Neuronal stem cell (in vitro differentiated cells): ENCODE measurements around the gene CTNND2.

Experiments used
- DNase-seq: peaks from one replicate; pipeline ENCODE4 v3.0.0-alpha.2; 2013; ENCODE audit warnings: low spot score
- H2AFZ ChIP-seq: one replicate; pipeline ENCODE4 v1.6.1; 2013; ENCODE audit warnings: mild to moderate bottlenecking, low read length, inconsistent platforms
- H2AK5ac ChIP-seq: 2 replicates; pipeline ENCODE4 v1.6.1; 2013; ENCODE audit warnings: low read depth, mild to moderate bottlenecking, inconsistent platforms, low read length, moderate library complexity, mixed read lengths
- H2BK120ac ChIP-seq: 2 replicates; pipeline ENCODE4 v1.6.1; 2013; ENCODE audit warnings: low read depth, mild to moderate bottlenecking, inconsistent platforms, low read length, moderate library complexity, mixed read lengths
- H2BK12ac ChIP-seq: one replicate; pipeline ENCODE4 v1.6.1; 2013; ENCODE audit warnings: low read length, inconsistent platforms
- H2BK15ac ChIP-seq: 2 replicates; pipeline ENCODE4 v1.6.1; 2013; ENCODE audit warnings: mild to moderate bottlenecking, low read length, inconsistent platforms, mixed read lengths
- H2BK5ac ChIP-seq: one replicate; pipeline ENCODE4 v1.6.1; 2013; ENCODE audit warnings: inconsistent platforms, mild to moderate bottlenecking, low read length, moderate library complexity
- H3K14ac ChIP-seq: one replicate; pipeline ENCODE4 v1.6.1; 2013; ENCODE audit warnings: low read length, inconsistent platforms
- H3K18ac ChIP-seq: 2 replicates; pipeline ENCODE4 v1.6.1; 2013; ENCODE audit warnings: low read length, inconsistent platforms
- H3K23ac ChIP-seq: 2 replicates; pipeline ENCODE4 v1.6.1; 2013; ENCODE audit warnings: low read depth, mild to moderate bottlenecking, mixed read lengths, low read length, inconsistent platforms; ENCODE audit not compliant: poor library complexity
- H3K27ac ChIP-seq: replicated peaks from 3 replicates; pipeline ENCODE4 v1.5.1; 2013; ENCODE audit warnings: low read length, inconsistent platforms
- H3K27me3 ChIP-seq, 3 experiments: 2 replicates each; pipeline ENCODE4 v1.6.1; 2013; ENCODE audit warnings: low read length in 3 of 3, mild to moderate bottlenecking in 2 of 3, inconsistent platforms in 1 of 3, low read depth in 1 of 3, mixed read lengths in 1 of 3, moderate library complexity in 1 of 3; ENCODE audit not compliant: control insufficient read depth in 3 of 3, insufficient read depth in 3 of 3
- H3K36me3 ChIP-seq, 2 donors: replicated peaks in 1 of 2; 2 replicates each; pipeline ENCODE4 v1.6.1; 2013; ENCODE audit warnings: low read length in 2 of 2; ENCODE audit not compliant: control insufficient read depth in 2 of 2, insufficient read depth in 2 of 2
- H3K4ac ChIP-seq: 2 replicates; pipeline ENCODE4 v1.6.1; 2013; ENCODE audit warnings: inconsistent platforms, mild to moderate bottlenecking, low read length, moderate library complexity
- H3K4me1 ChIP-seq, 2 donors: 1 replicate in 1 of 2; 2 replicates in 1 of 2; pipeline ENCODE4 v1.6.1; 2013; ENCODE audit warnings: low read length in 2 of 2, low read depth in 1 of 2; ENCODE audit not compliant: control insufficient read depth in 2 of 2, insufficient read depth in 1 of 2
- H3K4me2 ChIP-seq: one replicate; pipeline ENCODE4 v1.6.1; 2013; ENCODE audit warnings: mild to moderate bottlenecking, low read length, inconsistent platforms; ENCODE audit not compliant: insufficient read depth, poor library complexity, severe bottlenecking
- H3K4me3 ChIP-seq, 2 donors: 2 replicates each; pipeline ENCODE4 v1.5.1; 2013; ENCODE audit warnings: low read length in 2 of 2, mild to moderate bottlenecking in 2 of 2, inconsistent platforms in 1 of 2, moderate library complexity in 1 of 2
- H3K79me1 ChIP-seq: one replicate; pipeline ENCODE4 v1.6.1; 2013; ENCODE audit warnings: low read depth, mild to moderate bottlenecking, inconsistent platforms, low read length, moderate library complexity
- H3K9ac ChIP-seq: one replicate; pipeline ENCODE4 v1.6.1; 2013; ENCODE audit warnings: mild to moderate bottlenecking, low read depth, low read length, inconsistent platforms; ENCODE audit not compliant: poor library complexity
- H3K9me3 ChIP-seq, 2 donors: replicated peaks in 1 of 2; 2 replicates each; pipeline versions ENCODE3 to v1.6.1; 2013; ENCODE audit warnings: low read length in 2 of 2, mild to moderate bottlenecking in 2 of 2, inconsistent platforms in 1 of 2, low read depth in 1 of 2, mixed read lengths in 1 of 2, moderate library complexity in 1 of 2; ENCODE audit not compliant: control insufficient read depth in 2 of 2, insufficient read depth in 1 of 2
- H4K8ac ChIP-seq: one replicate; pipeline ENCODE4 v1.6.1; 2013; ENCODE audit warnings: low read depth, mild to moderate bottlenecking, inconsistent platforms, low read length, moderate library complexity
- H4K91ac ChIP-seq: one replicate; pipeline ENCODE4 v1.6.1; 2013; ENCODE audit warnings: low read length, low read depth, mild to moderate bottlenecking, inconsistent platforms; ENCODE audit not compliant: poor library complexity
- WGBS, 2 donors: extraction: QIAGEN DNeasy Blood & Tissue Kit; methylation state at CpG; one replicate each; pipeline ENCODE4 v1.1.7; 2013; ENCODE audit warnings: missing lambda C conversion rate in 2 of 2, mixed read lengths in 1 of 2; ENCODE audit not compliant: insufficient read length in 2 of 2, insufficient replicate concordance in 1 of 2; ENCODE audit errors: extremely low coverage in 2 of 2; 5-methylcytosine and 5-hydroxymethylcytosine counted together

CTNND2 gene

GRCh38 chr5:11056560-11056959 is 847.7 kb downstream of the CTNND2 start:
- Histone ChIP-seq H3K23ac (no peak overlapping the region), H2BK120ac (no peak overlapping the region)
- WGBS, 2 donors = no CpG with 5 or more reads among the region's 2 CpGs

GRCh38 chr5:11054014-11054413 is 850.2 kb downstream of the CTNND2 start:
- peaks cover 0 to 5% of the 10 kb centered on the region in 2 donors for H3K4me1 ChIP-seq
- no peak overlapping the region for H3K9ac ChIP-seq
- H3K18ac ChIP-seq = no peak overlapping the region
- no peak overlapping the region for H3K14ac ChIP-seq
- no peak overlapping the region for H3K4me2 ChIP-seq
- H2AFZ ChIP-seq = no peak overlapping the region
- no peak overlapping the region for H3K23ac ChIP-seq
- no peaks in the 10 kb centered on the region for H3K79me1 ChIP-seq
- H3K4ac ChIP-seq = no peak overlapping the region
- no peak for DNase-seq
- peaks cover 0 to 6% of the 10 kb centered on the region in 2 donors for H3K36me3 ChIP-seq
- no peak overlapping the region for H2BK12ac ChIP-seq
- H3K4me3 ChIP-seq = no peak overlapping the region
- H2BK15ac ChIP-seq = no peak overlapping the region
- H3K9me3 ChIP-seq = peaks cover 2 to 8% of the 10 kb centered on the region in 2 donors
- H3K27ac ChIP-seq = no peak overlapping the region
- H4K8ac ChIP-seq = no peak overlapping the region
- no peak overlapping the region for H2BK120ac ChIP-seq
- WGBS, 2 donors = no CpG with 5 or more reads among the region's 3 CpGs
- no peaks in the 10 kb centered on the region for H3K27me3 ChIP-seq
- no peak overlapping the region for H2AK5ac ChIP-seq
- no peak overlapping the region for H2BK5ac ChIP-seq
- H4K91ac ChIP-seq = no peak overlapping the region

More at GRCh38 chr5:11056560-11056959, 847.7 kb downstream of the CTNND2 start:
- Histone ChIP-seq H4K91ac (no peak overlapping the region), H3K4me2 (no peak overlapping the region), H3K9me3 (peaks cover 2 to 8% of the 10 kb centered on the region in 2 donors), H3K9ac (no peak overlapping the region), H3K14ac (no peak overlapping the region), H3K27ac (no peak overlapping the region), H3K4me1 (peaks cover 0 to 2% of the 10 kb centered on the region in 2 donors), H3K36me3 (peaks cover 0 to 6% of the 10 kb centered on the region in 2 donors), H2BK5ac (no peak overlapping the region), H3K79me1 (no peaks in the 10 kb centered on the region), H3K4ac (no peak overlapping the region), H3K4me3 (no peak overlapping the region), H2AFZ (no peak overlapping the region), H3K27me3 (no peaks in the 10 kb centered on the region), H3K18ac (no peak overlapping the region), H4K8ac (no peak overlapping the region), H2BK12ac (no peak overlapping the region), H2BK15ac (no peak overlapping the region), H2AK5ac (no peak overlapping the region)
- DNase-seq = no peak

GRCh38 chr5:11052871-11053270 is 851.4 kb downstream of the CTNND2 start:
- Histone ChIP-seq H2BK15ac (no peak overlapping the region), H4K8ac (no peak overlapping the region), H3K18ac (no peak overlapping the region), H3K4me1 (peaks cover 0 to 5% of the 10 kb centered on the region in 2 donors), H3K9me3 (no peaks in the 10 kb centered on the region), H3K27me3 (no peaks in the 10 kb centered on the region), H3K4ac (no peak overlapping the region), H3K79me1 (no peaks in the 10 kb centered on the region), H2BK5ac (no peak overlapping the region), H2BK12ac (no peak overlapping the region), H3K4me2 (no peak overlapping the region), H3K9ac (no peak overlapping the region), H3K4me3 (no peak overlapping the region), H2AFZ (no peak overlapping the region), H4K91ac (no peak overlapping the region), H2BK120ac (no peak overlapping the region), H3K27ac (no peak overlapping the region), H3K36me3 (peaks cover 0 to 2% of the 10 kb centered on the region in 2 donors), H2AK5ac (no peak overlapping the region), H3K23ac (no peak overlapping the region), H3K14ac (no peak overlapping the region)
- DNase-seq = no peak

GRCh38 chr5:11050596-11051304 is 853.5 kb downstream of the CTNND2 start:
- no peak for DNase-seq
- H3K14ac ChIP-seq = no peak overlapping the region
- no peak overlapping the region for H2AK5ac ChIP-seq
- no peak overlapping the region for H3K4me2 ChIP-seq
- no peak overlapping the region for H3K9ac ChIP-seq
- no peak overlapping the region for H2AFZ ChIP-seq
- H4K8ac ChIP-seq = no peak overlapping the region
- no CpG with 5 or more reads among the region's 3 CpGs for WGBS, 2 donors
- peaks cover 0 to 2% of the 10 kb centered on the region in 2 donors for H3K36me3 ChIP-seq
- no peak overlapping the region for H3K23ac ChIP-seq
- H4K91ac ChIP-seq = no peak overlapping the region
- H3K4me1 ChIP-seq = peaks cover 0 to 12% of the 10 kb centered on the region in 2 donors
- H2BK12ac ChIP-seq = no peak overlapping the region
- H3K79me1 ChIP-seq = no peaks in the 10 kb centered on the region
- H3K4me3 ChIP-seq = no peak overlapping the region
- H3K18ac ChIP-seq = no peak overlapping the region
- H3K27ac ChIP-seq = no peak overlapping the region
- H3K4ac ChIP-seq = no peak overlapping the region
- H2BK15ac ChIP-seq = no peak overlapping the region
- no peaks in the 10 kb centered on the region for H3K27me3 ChIP-seq
- H3K9me3 ChIP-seq = no peaks in the 10 kb centered on the region
- H2BK5ac ChIP-seq = no peak overlapping the region
- no peak overlapping the region for H2BK120ac ChIP-seq
